Activated naive CD8-positive, alpha-beta T cell treated with anti-CD3 and anti-CD28 coated beads, Interleukin-2, amount 10 ng/mL, durations not matched to agents 7 days and 5 days (primary cell): ENCODE data around the gene KRT84. TPM values are rescaled to one million over a fixed set of nuclear protein-coding genes. Genes with fewer than 3 reads are reported as not detected.

ENCODE experiments used
- ATAC-seq: fragments of 150-1000 bp; cut with Tn5 transposase; one replicate; pipeline ENCODE4 v1.10.0; 2021; ENCODE audit warnings: low read depth, moderate library complexity
- POLR2A ChIA-PET: fragments of 350-600 bp; sonication (Branson Sonifier 250); formaldehyde crosslinking; loops from one replicate; lab custom pipeline; 2021; ENCODE audit warnings: antibody characterized with exemption; lab: Charles Lee
- DNase-seq: peaks from one replicate; pipeline ENCODE4 v3.0.0; 2021
- H3K27ac Mint-ChIP-seq: one replicate; pipeline ENCODE4 v1.8.0; 2022; ENCODE audit warnings: mild to moderate bottlenecking, mixed read lengths
- H3K27me3 Mint-ChIP-seq: one replicate; pipeline ENCODE4 v1.8.0; 2022; ENCODE audit warnings: mild to moderate bottlenecking, moderate library complexity, mixed read lengths
- H3K36me3 Mint-ChIP-seq: one replicate; pipeline ENCODE4 v1.8.0; 2021; ENCODE audit warnings: mild to moderate bottlenecking, mixed read lengths
- H3K4me1 Mint-ChIP-seq: one replicate; pipeline ENCODE4 v1.8.0; 2021; ENCODE audit warnings: mixed read lengths
- H3K4me3 Mint-ChIP-seq: one replicate; pipeline ENCODE4 v1.8.0; 2022; ENCODE audit warnings: mild to moderate bottlenecking, moderate library complexity, mixed read lengths
- H3K9me3 Mint-ChIP-seq: one replicate; pipeline ENCODE4 v1.8.0; 2021; ENCODE audit warnings: mixed read lengths
- total RNA-seq, 2 experiments: library from RNA; stranded (reverse); gene quantifications; one replicate each; pipeline ENCODE4 v1.2.3, GENCODE V29; 2021

KRT84 gene, protein sequence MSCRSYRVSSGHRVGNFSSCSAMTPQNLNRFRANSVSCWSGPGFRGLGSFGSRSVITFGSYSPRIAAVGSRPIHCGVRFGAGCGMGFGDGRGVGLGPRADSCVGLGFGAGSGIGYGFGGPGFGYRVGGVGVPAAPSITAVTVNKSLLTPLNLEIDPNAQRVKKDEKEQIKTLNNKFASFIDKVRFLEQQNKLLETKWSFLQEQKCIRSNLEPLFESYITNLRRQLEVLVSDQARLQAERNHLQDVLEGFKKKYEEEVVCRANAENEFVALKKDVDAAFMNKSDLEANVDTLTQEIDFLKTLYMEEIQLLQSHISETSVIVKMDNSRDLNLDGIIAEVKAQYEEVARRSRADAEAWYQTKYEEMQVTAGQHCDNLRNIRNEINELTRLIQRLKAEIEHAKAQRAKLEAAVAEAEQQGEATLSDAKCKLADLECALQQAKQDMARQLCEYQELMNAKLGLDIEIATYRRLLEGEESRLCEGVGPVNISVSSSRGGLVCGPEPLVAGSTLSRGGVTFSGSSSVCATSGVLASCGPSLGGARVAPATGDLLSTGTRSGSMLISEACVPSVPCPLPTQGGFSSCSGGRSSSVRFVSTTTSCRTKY
- total RNA-seq: not detected

DNA sequence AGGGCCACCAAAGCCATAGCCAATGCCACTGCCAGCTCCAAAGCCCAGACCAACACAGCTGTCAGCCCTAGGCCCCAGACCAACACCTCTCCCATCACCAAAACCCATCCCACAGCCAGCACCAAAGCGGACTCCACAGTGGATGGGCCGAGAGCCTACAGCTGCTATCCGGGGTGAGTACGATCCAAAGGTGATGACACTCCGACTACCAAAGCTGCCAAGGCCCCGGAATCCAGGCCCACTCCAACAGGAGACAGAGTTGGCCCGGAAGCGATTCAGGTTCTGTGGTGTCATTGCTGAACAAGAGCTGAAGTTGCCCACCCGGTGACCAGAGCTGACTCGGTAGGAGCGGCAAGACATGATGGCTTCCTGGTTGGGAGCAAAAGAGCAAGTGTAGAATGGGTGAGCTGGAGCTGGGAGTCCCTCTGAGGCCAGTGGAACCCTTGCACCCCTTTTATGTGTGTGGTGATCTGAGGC, at the start of gene KRT84:
Gene KRT84 (minus strand): TSS at position 427 of the 477 bp plus-strand sequence. CDS start 67 bp downstream, at position 360.
- no peak within 1 kb of the TSS for H3K27ac Mint-ChIP-seq
- H3K9me3 Mint-ChIP-seq: no peaks in the 10 kb centered on the region
- H3K4me3 Mint-ChIP-seq: no peak within 1 kb of the TSS
- DNase-seq: no peak
- no peak for ATAC-seq
- H3K36me3 Mint-ChIP-seq: no peaks in the 10 kb centered on the region
- H3K4me1 Mint-ChIP-seq: peaks cover 29% of the 10 kb centered on the region
- peaks cover 12% of the 10 kb centered on the region for H3K27me3 Mint-ChIP-seq
- POLR2A ChIA-PET: no interaction called here

DNA sequence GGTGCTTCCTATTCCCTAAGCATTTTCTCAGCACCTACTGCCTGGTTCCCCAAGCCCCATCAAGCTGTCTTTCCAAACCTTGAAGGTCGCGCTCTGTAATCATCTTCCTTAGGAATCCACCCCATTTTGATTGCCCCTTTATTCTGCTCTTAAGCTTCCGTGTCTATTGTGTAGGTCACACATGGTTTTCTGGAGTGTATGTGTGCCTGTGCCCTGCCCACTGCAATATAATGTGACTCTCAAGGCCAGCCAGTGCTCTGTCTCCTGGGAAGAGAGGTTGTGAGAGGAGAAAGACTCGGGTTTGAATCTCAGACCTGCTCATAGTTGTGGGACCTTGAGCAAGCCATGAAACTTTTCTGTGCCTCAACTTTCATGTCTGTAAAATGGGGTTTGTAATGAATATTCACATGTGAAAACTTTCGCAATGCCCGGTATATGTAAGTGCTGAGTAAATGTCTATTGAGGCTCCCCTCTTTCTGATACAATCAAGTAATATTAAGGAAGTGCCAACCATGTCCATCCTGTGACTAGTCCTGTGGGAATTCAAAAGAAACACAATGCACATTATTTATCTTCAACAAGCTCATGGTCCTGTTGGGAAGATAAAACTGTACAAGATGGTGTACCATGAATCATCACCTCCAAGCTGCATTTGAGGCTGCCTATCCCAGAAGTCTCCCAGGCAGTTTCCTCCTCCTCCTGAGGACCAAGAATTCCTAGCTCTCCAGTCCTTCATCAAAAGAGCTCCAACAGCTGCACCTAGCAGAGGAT, 49.5 kb upstream of the KRT84 start:
- H3K27me3 Mint-ChIP-seq: peaks cover 11% of the 10 kb centered on the region
- H3K36me3 Mint-ChIP-seq: no peaks in the 10 kb centered on the region
- no peaks in the 10 kb centered on the region for H3K9me3 Mint-ChIP-seq
- no peak overlapping the region for H3K4me3 Mint-ChIP-seq
- H3K4me1 Mint-ChIP-seq: no peaks in the 10 kb centered on the region
- ATAC-seq (no peak), DNase-seq (no peak)
- H3K27ac Mint-ChIP-seq: no peak overlapping the region
- POLR2A ChIA-PET: no interaction called here

DNA sequence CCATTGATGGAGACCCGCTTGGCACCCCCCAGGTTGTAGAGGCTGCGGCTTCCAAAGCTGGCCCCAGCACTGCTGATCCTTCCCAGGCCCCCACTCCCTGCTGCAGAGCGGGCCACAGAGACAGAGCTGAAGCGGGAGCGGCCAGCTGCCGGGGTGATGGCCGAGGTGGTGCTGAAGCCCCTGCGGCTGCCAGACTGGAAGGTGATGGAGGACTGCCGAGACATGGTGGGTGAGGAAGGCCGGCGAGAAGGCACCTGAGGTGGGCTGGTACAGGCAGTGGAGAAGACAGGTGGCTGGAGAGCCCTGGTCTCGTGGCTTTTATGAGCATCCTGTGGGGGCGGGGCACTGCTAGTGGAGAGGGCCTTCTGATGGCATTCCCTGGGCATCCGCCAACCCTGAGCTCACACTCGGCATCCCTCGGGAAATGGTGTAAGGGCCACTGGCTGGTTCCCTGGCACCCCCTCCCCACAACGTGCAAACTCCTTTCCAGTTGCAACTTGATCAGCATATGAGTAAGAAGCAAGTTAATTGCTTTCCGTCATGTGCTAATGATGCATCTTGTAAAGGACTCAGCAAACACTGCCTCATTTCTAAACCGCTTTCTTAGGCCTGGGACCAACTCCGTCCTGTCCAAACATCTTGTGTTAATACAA, 48.8 kb upstream of the KRT84 start, which contains the start of gene KRT75:
Gene KRT75 (minus strand): TSS at position 291 of the 653 bp plus-strand sequence. CDS start 67 bp downstream, at position 224.
- no peaks in the 10 kb centered on the region for H3K4me1 Mint-ChIP-seq
- H3K27me3 Mint-ChIP-seq: peaks cover 11% of the 10 kb centered on the region
- H3K4me3 Mint-ChIP-seq: no peak within 1 kb of the TSS
- POLR2A ChIA-PET: no interaction called here
- H3K27ac Mint-ChIP-seq: no peak within 1 kb of the TSS
- H3K36me3 Mint-ChIP-seq: no peaks in the 10 kb centered on the region
- DNase-seq: no peak
- no peaks in the 10 kb centered on the region for H3K9me3 Mint-ChIP-seq
- no peak for ATAC-seq

DNA sequence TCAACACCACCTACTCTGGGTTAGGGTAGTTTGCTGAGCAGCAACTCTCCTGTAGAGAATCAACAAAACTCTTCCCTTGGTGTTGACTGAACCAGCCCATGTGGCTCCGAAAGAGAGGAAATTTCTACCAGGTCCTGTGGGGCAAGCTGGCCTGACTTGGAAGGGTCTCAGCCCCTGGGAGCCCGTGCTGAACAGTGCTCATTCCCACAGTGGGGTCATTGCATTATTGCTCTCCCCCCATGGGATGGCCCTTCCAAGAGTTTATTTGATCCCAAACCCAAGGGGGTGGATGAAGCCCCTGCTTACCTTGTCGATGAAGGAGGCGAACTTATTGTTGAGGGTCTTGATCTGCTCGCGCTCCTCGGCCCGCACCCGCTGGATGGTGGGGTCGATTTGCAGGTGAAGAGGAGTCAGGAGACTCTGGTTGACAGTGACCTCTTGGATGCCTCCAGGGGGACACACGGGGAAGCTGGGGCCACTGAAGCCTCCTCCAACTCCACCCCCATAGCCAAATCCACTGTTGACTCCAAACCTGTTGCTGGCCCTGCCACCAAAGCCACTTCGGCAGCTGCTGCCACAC, 48.1 kb upstream of the KRT84 start:
- Mint-ChIP-seq H3K4me3 (no peak overlapping the region), H3K36me3 (no peaks in the 10 kb centered on the region), H3K9me3 (no peaks in the 10 kb centered on the region), H3K27ac (no peak overlapping the region), H3K27me3 (peaks cover 14% of the 10 kb centered on the region), H3K4me1 (no peaks in the 10 kb centered on the region)
- POLR2A ChIA-PET: no interaction called here
- ATAC-seq (no peak), DNase-seq (no peak)

DNA sequence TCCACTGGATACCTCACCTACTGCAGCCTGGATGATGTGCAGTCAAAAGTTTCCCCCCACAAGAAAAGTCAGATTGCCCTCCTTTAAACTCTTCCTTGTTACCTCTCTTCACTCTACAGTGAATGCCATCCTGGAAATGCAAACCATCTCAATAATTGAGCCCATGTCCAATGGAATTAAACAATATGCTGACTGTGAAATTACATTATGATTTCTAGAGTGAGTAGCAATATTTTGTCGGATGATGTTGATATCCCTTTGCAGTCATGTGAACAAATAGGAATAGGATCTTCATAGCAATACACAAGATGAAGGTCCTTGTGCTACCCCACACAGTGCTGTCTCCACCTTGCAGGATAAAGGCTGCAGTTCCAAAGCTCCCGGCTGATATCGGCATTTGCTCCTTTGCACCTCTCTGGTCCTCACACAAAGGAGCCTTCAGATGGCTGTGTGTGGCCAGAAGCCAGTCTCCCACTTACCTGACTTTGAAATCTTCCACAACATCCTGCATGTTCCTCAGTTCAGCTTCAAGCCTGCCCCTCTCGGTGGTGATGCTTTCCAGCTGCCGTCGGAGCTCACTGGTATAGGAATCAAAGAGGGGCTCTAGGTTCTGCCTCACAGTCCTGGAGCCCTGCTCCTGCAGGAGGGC, 47.2 kb upstream of the KRT84 start:
- POLR2A ChIA-PET: no interaction called here
- Mint-ChIP-seq H3K4me3 (no peak overlapping the region), H3K27ac (no peak overlapping the region), H3K36me3 (no peaks in the 10 kb centered on the region), H3K4me1 (no peaks in the 10 kb centered on the region), H3K27me3 (peaks cover 18% of the 10 kb centered on the region), H3K9me3 (no peaks in the 10 kb centered on the region)
- DNase-seq (no peak), ATAC-seq (no peak)

DNA sequence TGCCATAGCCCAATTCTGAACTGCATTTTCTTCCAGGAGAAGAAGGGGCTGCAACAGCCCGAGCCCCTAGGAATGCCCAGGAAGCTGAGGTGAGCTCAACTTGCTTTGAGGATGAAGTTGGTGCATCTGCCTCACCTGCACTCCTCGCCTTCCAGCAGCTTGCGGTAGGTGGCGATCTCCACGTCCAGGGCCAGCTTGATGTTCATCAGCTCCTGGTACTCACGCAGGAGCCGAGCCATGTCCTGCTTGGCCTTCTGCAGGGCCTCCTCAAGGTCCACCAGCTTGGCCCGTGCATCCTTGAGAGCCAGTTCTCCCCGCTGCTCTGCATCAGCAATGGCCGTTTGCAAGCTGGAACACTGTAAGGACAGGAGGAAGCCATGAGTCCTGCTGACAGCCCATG, 42.7 kb upstream of the KRT84 start:
- DNase-seq (no peak), ATAC-seq (no peak)
- POLR2A ChIA-PET: no interaction called here
- H3K27ac Mint-ChIP-seq: no peak overlapping the region
- peaks cover 20% of the 10 kb centered on the region for H3K27me3 Mint-ChIP-seq
- no peaks in the 10 kb centered on the region for H3K4me1 Mint-ChIP-seq
- no peaks in the 10 kb centered on the region for H3K9me3 Mint-ChIP-seq
- H3K4me3 Mint-ChIP-seq: no peak overlapping the region
- H3K36me3 Mint-ChIP-seq: no peaks in the 10 kb centered on the region

DNA sequence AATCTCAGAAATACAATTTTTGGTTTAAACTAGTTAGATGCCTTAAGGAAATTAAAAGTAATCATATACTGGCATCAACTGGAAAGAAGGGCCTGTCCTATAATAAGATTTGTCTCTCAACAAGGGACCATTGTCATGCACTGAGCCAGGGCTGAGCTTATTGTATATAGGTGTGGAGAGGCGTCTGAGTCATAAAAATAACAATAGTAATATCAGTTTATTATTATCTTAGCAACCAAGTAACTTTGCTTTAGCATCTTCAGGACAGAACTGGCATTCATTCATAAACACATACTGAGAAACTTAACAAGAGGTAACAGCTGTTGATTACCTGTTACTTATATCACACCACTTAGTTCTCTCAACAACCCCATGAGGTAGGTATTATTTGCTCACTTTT, 41.6 kb upstream of the KRT84 start:
- POLR2A ChIA-PET: no interaction called here

DNA sequence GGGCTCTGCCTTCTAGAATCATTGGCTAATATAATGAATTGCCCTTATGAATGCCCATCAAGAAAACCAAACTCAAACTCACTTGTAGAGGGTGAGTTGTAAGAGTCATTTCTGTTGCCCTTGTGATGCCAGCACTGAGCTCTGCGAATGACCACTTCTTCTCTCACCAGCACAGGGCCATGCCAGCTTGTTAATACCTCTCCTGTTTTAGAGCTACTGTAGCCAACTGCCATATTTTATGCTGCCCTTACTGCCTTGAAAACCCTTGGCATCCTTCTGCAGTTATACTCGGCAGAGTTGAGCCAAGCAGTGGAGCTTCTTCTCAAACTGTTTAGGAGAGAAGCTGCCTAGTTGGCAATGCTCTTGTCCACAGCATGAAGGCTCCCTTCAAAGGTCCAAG, 40.6 kb upstream of the KRT84 start:
- POLR2A ChIA-PET: no interaction called here
- peaks cover 22% of the 10 kb centered on the region for H3K27me3 Mint-ChIP-seq
- H3K27ac Mint-ChIP-seq: no peak overlapping the region
- no peaks in the 10 kb centered on the region for H3K36me3 Mint-ChIP-seq
- H3K9me3 Mint-ChIP-seq: no peaks in the 10 kb centered on the region
- no peak for ATAC-seq
- H3K4me1 Mint-ChIP-seq: no peaks in the 10 kb centered on the region
- no peak for DNase-seq
- no peak overlapping the region for H3K4me3 Mint-ChIP-seq

More for the DNA sequence above, 41.6 kb upstream of the KRT84 start:
- no peak for ATAC-seq
- no peaks in the 10 kb centered on the region for H3K4me1 Mint-ChIP-seq
- peaks cover 19% of the 10 kb centered on the region for H3K27me3 Mint-ChIP-seq
- no peaks in the 10 kb centered on the region for H3K36me3 Mint-ChIP-seq
- H3K4me3 Mint-ChIP-seq: no peak overlapping the region
- DNase-seq: no peak
- H3K27ac Mint-ChIP-seq: no peak overlapping the region
- H3K9me3 Mint-ChIP-seq: no peaks in the 10 kb centered on the region

DNA sequence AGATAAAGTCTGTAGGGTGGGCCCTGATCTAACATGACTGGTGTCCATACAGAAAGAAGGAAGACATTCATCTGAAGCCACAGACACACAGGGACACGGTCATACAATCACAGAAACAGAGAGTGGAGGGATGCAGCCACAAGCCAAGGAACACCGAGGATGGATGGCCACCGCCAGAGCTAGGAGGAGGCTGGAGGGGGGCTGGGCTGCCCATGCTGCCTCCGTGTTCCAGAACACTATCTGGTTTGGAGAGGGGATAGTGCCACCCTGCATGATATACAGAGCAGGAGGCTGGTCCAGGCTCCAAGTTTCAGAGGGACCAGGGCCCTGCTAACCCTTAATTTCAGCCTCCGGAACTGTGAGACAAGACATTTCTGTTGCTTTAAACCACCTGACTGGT, 40.0 kb upstream of the KRT84 start:
- H3K9me3 Mint-ChIP-seq: no peaks in the 10 kb centered on the region
- ATAC-seq (no peak), DNase-seq (no peak)
- no peak overlapping the region for H3K4me3 Mint-ChIP-seq
- peaks cover 20% of the 10 kb centered on the region for H3K27me3 Mint-ChIP-seq
- POLR2A ChIA-PET: no interaction called here
- no peaks in the 10 kb centered on the region for H3K4me1 Mint-ChIP-seq
- no peak overlapping the region for H3K27ac Mint-ChIP-seq
- no peaks in the 10 kb centered on the region for H3K36me3 Mint-ChIP-seq

DNA sequence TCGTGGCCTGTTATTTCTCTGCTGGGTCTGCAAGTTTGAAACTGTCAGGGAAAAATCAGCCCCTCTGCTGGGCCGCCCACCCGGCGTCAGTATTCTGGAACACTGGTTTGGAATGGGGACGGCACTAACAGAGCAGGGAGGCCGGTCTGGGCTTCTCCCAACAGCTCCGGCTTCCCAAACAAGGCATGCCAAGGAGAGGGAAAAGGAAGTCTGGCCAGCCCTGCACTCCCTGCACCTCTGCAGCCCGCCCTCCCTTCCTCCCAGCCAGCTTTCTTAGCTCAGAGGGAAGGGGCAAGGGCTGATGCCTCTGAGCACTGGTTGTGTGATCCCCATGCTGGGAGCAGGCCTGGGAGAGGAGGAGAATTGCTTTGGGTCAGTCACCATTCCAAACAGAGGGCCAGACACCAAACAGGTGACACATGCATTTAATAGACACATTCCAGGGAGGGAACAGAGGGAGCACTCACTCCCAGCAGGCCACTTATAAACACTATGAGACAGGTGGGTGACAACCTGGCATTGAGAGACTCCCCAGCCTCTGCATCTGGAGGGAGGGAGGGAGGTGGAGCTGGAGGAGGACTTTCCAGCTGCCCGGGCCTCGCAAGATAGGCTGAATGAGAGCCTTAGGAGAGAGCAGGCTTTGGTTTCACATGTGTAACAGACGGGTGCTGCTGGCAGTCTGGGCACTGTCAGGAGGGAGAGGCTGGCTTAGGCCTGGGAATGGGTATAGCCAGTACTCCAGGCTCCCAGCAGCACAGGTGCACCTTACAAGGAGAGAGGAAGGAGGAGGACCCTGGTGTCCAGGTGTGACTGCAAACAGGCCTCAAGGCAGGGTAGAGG, 38.4 kb upstream of the KRT84 start:
- Mint-ChIP-seq H3K9me3 (no peaks in the 10 kb centered on the region), H3K27ac (no peak overlapping the region), H3K27me3 (peaks cover 17% of the 10 kb centered on the region), H3K4me1 (no peaks in the 10 kb centered on the region), H3K4me3 (no peak overlapping the region), H3K36me3 (no peaks in the 10 kb centered on the region)
- POLR2A ChIA-PET: interaction anchor here (0.6 kb wide), 1 partner anchor 10 kb away, joined by 5 read pairs; no protein-coding TSS in a partner anchor
- ATAC-seq (no peak), DNase-seq (no peak)

DNA sequence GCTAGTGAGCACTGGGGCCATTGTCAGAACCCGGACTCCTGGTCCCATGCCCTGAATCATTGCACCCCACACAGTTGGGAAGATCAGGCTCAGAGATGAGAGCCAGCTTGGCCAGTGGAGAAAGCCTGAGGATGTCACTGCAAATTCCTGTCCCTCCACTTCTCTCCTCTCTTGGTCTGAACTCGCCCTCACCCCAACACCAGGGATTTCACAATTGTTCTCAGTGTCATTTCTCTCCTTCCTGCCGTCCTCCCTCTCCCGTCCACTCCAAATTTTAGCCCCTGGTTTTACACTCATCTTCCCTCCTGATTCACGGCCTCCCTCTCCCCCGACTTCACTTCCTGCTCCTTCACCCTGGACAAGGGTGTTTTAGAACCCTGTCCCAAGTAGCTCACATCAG, 37.6 kb upstream of the KRT84 start:
- Mint-ChIP-seq H3K4me1 (no peaks in the 10 kb centered on the region), H3K27me3 (peaks cover 10% of the 10 kb centered on the region), H3K4me3 (no peak overlapping the region), H3K27ac (no peak overlapping the region), H3K9me3 (no peaks in the 10 kb centered on the region), H3K36me3 (no peaks in the 10 kb centered on the region)
- POLR2A ChIA-PET: no interaction called here
- ATAC-seq: no peak
- no peak for DNase-seq

DNA sequence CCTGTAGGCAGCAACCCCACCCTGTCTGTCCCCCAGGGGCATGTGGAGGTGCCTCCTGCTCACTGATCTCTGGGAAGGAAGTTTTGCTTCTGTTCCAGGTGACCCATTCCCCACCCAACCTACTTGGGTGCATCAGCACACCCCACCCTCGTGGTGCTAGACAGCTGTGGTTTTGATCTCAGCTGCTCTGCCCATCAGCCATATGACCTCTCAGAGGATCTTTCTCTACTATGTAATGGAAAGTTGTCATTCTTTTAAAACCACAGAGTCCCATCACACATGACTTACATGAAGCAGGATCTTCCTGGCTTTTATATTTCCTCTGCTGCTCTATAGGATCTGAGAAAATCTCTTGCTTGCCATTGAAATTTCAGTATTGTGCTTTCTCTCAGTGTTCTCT, 34.2 kb upstream of the KRT84 start:
- ATAC-seq (no peak), DNase-seq (no peak)
- no peaks in the 10 kb centered on the region for H3K36me3 Mint-ChIP-seq
- H3K27me3 Mint-ChIP-seq: peaks cover 5% of the 10 kb centered on the region
- H3K27ac Mint-ChIP-seq: no peak overlapping the region
- POLR2A ChIA-PET: no interaction called here
- H3K4me1 Mint-ChIP-seq: no peaks in the 10 kb centered on the region
- no peaks in the 10 kb centered on the region for H3K9me3 Mint-ChIP-seq
- H3K4me3 Mint-ChIP-seq: no peak overlapping the region
